Measurements from ENCODE around the gene TOM1L2.

DNA sequence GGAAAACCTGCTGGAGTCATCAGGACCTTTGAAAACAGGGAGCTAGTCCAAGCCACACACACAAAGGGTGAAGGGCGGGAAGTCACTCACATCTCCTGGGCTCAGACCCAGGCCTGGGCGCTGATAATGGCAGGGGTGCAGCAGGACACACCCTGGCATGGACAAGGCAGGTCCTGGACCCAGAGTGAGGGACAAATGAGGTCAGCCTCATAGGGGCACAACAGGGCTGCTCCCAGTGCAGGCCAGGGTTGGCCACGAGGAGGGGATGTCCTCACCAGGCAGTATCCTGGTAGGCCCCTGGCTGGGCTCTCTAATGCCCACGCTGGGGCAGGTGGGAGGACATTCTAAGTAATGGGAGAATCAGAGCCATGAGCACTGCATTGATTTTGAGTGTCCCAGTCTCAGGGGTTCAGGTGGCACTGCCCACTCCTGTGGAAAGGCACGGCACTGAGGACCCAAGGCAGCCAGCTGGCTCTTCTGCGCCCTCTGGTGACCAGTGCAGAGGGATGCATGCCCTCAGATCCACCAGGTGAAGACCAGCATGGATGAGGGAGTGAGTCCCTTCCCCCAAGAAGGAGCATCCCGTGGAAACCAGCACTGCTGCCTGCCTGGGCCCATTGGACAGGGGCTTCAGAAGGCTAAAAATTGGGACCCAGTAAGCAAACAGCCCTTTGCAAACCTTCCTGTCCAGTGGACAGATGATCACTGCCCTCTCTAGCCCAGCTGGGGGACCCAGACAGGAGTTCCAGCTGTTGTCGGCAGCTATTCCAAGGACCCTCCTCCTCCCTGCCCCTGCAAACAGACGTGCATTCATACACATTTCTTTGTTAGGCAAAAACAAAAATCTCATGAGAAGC is 112.1 kb downstream of the TOM1L2 start:
- TF ChIP-seq, protein P1, sequence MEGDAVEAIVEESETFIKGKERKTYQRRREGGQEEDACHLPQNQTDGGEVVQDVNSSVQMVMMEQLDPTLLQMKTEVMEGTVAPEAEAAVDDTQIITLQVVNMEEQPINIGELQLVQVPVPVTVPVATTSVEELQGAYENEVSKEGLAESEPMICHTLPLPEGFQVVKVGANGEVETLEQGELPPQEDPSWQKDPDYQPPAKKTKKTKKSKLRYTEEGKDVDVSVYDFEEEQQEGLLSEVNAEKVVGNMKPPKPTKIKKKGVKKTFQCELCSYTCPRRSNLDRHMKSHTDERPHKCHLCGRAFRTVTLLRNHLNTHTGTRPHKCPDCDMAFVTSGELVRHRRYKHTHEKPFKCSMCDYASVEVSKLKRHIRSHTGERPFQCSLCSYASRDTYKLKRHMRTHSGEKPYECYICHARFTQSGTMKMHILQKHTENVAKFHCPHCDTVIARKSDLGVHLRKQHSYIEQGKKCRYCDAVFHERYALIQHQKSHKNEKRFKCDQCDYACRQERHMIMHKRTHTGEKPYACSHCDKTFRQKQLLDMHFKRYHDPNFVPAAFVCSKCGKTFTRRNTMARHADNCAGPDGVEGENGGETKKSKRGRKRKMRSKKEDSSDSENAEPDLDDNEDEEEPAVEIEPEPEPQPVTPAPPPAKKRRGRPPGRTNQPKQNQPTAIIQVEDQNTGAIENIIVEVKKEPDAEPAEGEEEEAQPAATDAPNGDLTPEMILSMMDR (IDR thresholded peaks at IDR 0.05 in 4 of 5, conservative IDR thresholded peaks at IDR 0.05 in 1 of 5) = peak; percentile 96 to 99 (median 98)
- TF ChIP-seq POLR2A (IDR thresholded peaks at IDR 0.05) = no peak
